ENCODE data around the gene SMIM8. TPM values are rescaled to one million over a fixed set of nuclear protein-coding genes. Genes with fewer than 3 reads are reported as not detected.
"Not testable (repeated sequence)": the region's sequence is repeated elsewhere in the genome, so short reads cannot be mapped to it uniquely, and the experiment has no call there.

SMIM8 gene
- total and polyA plus RNA-seq, 2 donors from 2014 or later, result 10.5 to 14.6 TPM

GRCh38 chr6:87297119-87297518 lies 25.3 kb upstream of the SMIM8 start:
- H3K27ac ChIP-seq (ENCODE audit: low read depth in 2 of 2, low read length in 2 of 2), result no peak overlapping the region
- no peaks in the 10 kb centered on the region for H3K36me3 ChIP-seq (ENCODE audit: control insufficient read depth in 2 of 3, insufficient read depth in 3 of 3, low read length in 3 of 3)
- no peak for TF ChIP-seq CTCF (IDR thresholded peaks at IDR 0.05; ENCODE audit: borderline replicate concordance, extremely low read depth, insufficient read depth)
- FAIRE-seq (no peak), DNase-seq (no peak)
- no peaks in the 10 kb centered on the region for H3K4me1 ChIP-seq (ENCODE audit: control insufficient read depth in 2 of 3, insufficient read depth in 2 of 3, low read depth in 1 of 3, low read length in 3 of 3)
- no peak overlapping the region for H3K4me3 ChIP-seq (ENCODE audit: low read length in 3 of 3)
- no peak overlapping the region for H3K9ac ChIP-seq (ENCODE audit: low read length in 3 of 3)
- intact Hi-C loops (cut with DNase I), result no loop called here
- no peaks in the 10 kb centered on the region for H3K27me3 ChIP-seq (ENCODE audit: control insufficient read depth, insufficient read depth, low read length)
- H3K9me3 ChIP-seq (ENCODE audit: control insufficient read depth in 2 of 3, insufficient read depth in 1 of 3, low read length in 3 of 3), result no peaks in the 10 kb centered on the region

- H3K9me3 ChIP-seq (ENCODE audit: control insufficient read depth in 2 of 3, insufficient read depth in 1 of 3, low read length in 3 of 3); H3K27me3 ChIP-seq (ENCODE audit: control insufficient read depth, insufficient read depth, low read length); H3K36me3 ChIP-seq (ENCODE audit: control insufficient read depth in 2 of 3, insufficient read depth in 3 of 3, low read length in 3 of 3); H3K4me3 ChIP-seq (ENCODE audit: low read length in 3 of 3); intact Hi-C loops (cut with DNase I); H3K9ac ChIP-seq (ENCODE audit: low read length in 3 of 3); FAIRE-seq; H3K27ac ChIP-seq (ENCODE audit: low read depth in 2 of 2, low read length in 2 of 2); DNase-seq; H3K4me1 ChIP-seq (ENCODE audit: control insufficient read depth in 2 of 3, insufficient read depth in 2 of 3, low read depth in 1 of 3, low read length in 3 of 3): not testable (repeated sequence)
These were observed 21.1 kb upstream of the SMIM8 start for GRCh38 chr6:87301277-87301676.

GRCh38 chr6:87308970-87309369 lies 13.4 kb upstream of the SMIM8 start:
- Histone ChIP-seq H3K9me3 (ENCODE audit: control insufficient read depth in 2 of 3, insufficient read depth in 1 of 3, low read length in 3 of 3) (no peaks in the 10 kb centered on the region), H3K36me3 (ENCODE audit: control insufficient read depth in 2 of 3, insufficient read depth in 3 of 3, low read length in 3 of 3) (no peaks in the 10 kb centered on the region), H3K27ac (ENCODE audit: low read depth in 2 of 2, low read length in 2 of 2) (no peak overlapping the region), H3K9ac (ENCODE audit: low read length in 3 of 3) (no peak overlapping the region), H3K4me3 (ENCODE audit: low read length in 3 of 3) (no peak overlapping the region), H3K4me1 (ENCODE audit: control insufficient read depth in 2 of 3, insufficient read depth in 2 of 3, low read depth in 1 of 3, low read length in 3 of 3) (no peaks in the 10 kb centered on the region), H3K27me3 (ENCODE audit: control insufficient read depth, insufficient read depth, low read length) (no peaks in the 10 kb centered on the region)
- intact Hi-C loops (cut with DNase I), result no loop called here
- no peak for FAIRE-seq
- no peak for DNase-seq
- TF ChIP-seq CTCF (IDR thresholded peaks at IDR 0.05; ENCODE audit: borderline replicate concordance, extremely low read depth, insufficient read depth), result no peak

GRCh38 chr6:87312860-87313259 lies 9.5 kb upstream of the SMIM8 start:
- no peaks in the 10 kb centered on the region for H3K9me3 ChIP-seq (ENCODE audit: control insufficient read depth in 2 of 3, insufficient read depth in 1 of 3, low read length in 3 of 3)
- H3K4me1 ChIP-seq (ENCODE audit: control insufficient read depth in 2 of 3, insufficient read depth in 2 of 3, low read depth in 1 of 3, low read length in 3 of 3), result no peaks in the 10 kb centered on the region
- no peak overlapping the region for H3K27ac ChIP-seq (ENCODE audit: low read depth in 2 of 2, low read length in 2 of 2)
- no peak overlapping the region for H3K4me3 ChIP-seq (ENCODE audit: low read length in 3 of 3)
- intact Hi-C loops (cut with DNase I), result no loop called here
- TF ChIP-seq CTCF (IDR thresholded peaks at IDR 0.05; ENCODE audit: borderline replicate concordance, extremely low read depth, insufficient read depth), result no peak
- FAIRE-seq (no peak), DNase-seq (no peak)
- H3K36me3 ChIP-seq (ENCODE audit: control insufficient read depth in 2 of 3, insufficient read depth in 3 of 3, low read length in 3 of 3), result no peaks in the 10 kb centered on the region
- H3K9ac ChIP-seq (ENCODE audit: low read length in 3 of 3), result no peak overlapping the region
- no peaks in the 10 kb centered on the region for H3K27me3 ChIP-seq (ENCODE audit: control insufficient read depth, insufficient read depth, low read length)

Measured in kidney (tissue), 14 donors.